Liver (tissue), 9 donors: ENCODE data around the gene COLEC12. TPM values are rescaled to one million over a fixed set of nuclear protein-coding genes. Genes with fewer than 3 reads are reported as not detected.

ENCODE experiments used
- DNase-seq: peaks from one replicate; pipeline ENCODE4 v3.0.0-alpha.2; 2017; ENCODE audit warnings: low spot score
- H3K27ac ChIP-seq, 2 donors: one replicate each; pipeline ENCODE4 v1.7.0; 2013; ENCODE audit warnings: inconsistent platforms in 2 of 2, low read length in 2 of 2, control low read depth in 1 of 2, low read depth in 1 of 2, mild to moderate bottlenecking in 1 of 2
- H3K27me3 ChIP-seq, 4 donors: one replicate each; pipeline versions ENCODE4 v1.6.1 to v1.7.0; 2013; ENCODE audit warnings: low read length in 3 of 4, inconsistent platforms in 1 of 4, mild to moderate bottlenecking in 1 of 4, moderate library complexity in 1 of 4; ENCODE audit not compliant: control insufficient read depth in 4 of 4, insufficient read depth in 4 of 4
- H3K36me3 ChIP-seq, 4 donors: one replicate each; pipeline versions ENCODE4 v1.6.1 to v1.7.0; 2013; ENCODE audit warnings: low read length in 3 of 4, mild to moderate bottlenecking in 3 of 4, low read depth in 1 of 4, moderate library complexity in 1 of 4; ENCODE audit not compliant: control insufficient read depth in 4 of 4, insufficient read depth in 3 of 4
- H3K4me1 ChIP-seq, 4 donors: one replicate each; pipeline versions ENCODE4 v1.6.1 to v1.7.0; 2013; ENCODE audit warnings: low read length in 3 of 4, mild to moderate bottlenecking in 3 of 4, moderate library complexity in 1 of 4; ENCODE audit not compliant: control insufficient read depth in 4 of 4, insufficient read depth in 4 of 4
- H3K4me3 ChIP-seq, 3 donors: one replicate each; pipeline versions ENCODE4 v1.6.1 to v1.7.0; 2013; ENCODE audit warnings: low read length in 3 of 3, control low read depth in 1 of 3, low read depth in 1 of 3, mild to moderate bottlenecking in 1 of 3
- H3K9ac ChIP-seq, 2 donors: one replicate each; pipeline ENCODE4 v1.7.0; 2013; ENCODE audit warnings: low read length in 2 of 2, mild to moderate bottlenecking in 2 of 2, moderate library complexity in 2 of 2, control low read depth in 1 of 2, low read depth in 1 of 2
- H3K9me3 ChIP-seq, 4 donors: one replicate each; pipeline versions ENCODE4 v1.6.1 to v1.7.0; 2013; ENCODE audit warnings: low read length in 3 of 4; ENCODE audit not compliant: control insufficient read depth in 4 of 4
- ATF3 ChIP-seq: IDR thresholded peaks from 2 replicates; pipeline ENCODE4 v1.6.1; 2016; ENCODE audit warnings: antibody characterized with exemption
- CTCF ChIP-seq: fragments of 150-350 bp; IDR thresholded peaks from 2 replicates; pipeline ENCODE4 v1.5.1; 2017; ENCODE audit warnings: improper control_type of control experiment, low read depth, low read length; ENCODE audit not compliant: missing input control
- EGR1 ChIP-seq, 2 donors: IDR thresholded peaks; 2 replicates each; pipeline ENCODE4 v1.6.1; 2016 to 2018; ENCODE audit warnings: antibody characterized with exemption in 2 of 2, low read depth in 2 of 2
- FOXA1 ChIP-seq: IDR thresholded peaks from 2 replicates; pipeline ENCODE4 v1.6.1; 2016; ENCODE audit warnings: antibody characterized with exemption
- FOXA2 ChIP-seq: IDR thresholded peaks from 2 replicates; pipeline ENCODE4 v1.6.1; 2016; ENCODE audit warnings: antibody characterized with exemption
- GABPA ChIP-seq, 2 donors: IDR thresholded peaks in 1 of 2; conservative IDR thresholded peaks in 1 of 2; 2 replicates each; pipeline ENCODE4 v1.6.1; 2016; ENCODE audit warnings: antibody characterized with exemption in 2 of 2, mild to moderate bottlenecking in 1 of 2, moderate library complexity in 1 of 2
- HNF4A ChIP-seq, 2 donors: conservative IDR thresholded peaks; 2 replicates each; pipeline ENCODE4 v1.6.1; 2016; ENCODE audit warnings: antibody characterized with exemption in 2 of 2, mild to moderate bottlenecking in 2 of 2
- HNF4G ChIP-seq: IDR thresholded peaks from 2 replicates; pipeline ENCODE4 v1.6.1; 2016; ENCODE audit warnings: antibody characterized with exemption
- JUND ChIP-seq, 2 donors: IDR thresholded peaks; 2 replicates each; pipeline ENCODE4 v1.6.1; 2016; ENCODE audit warnings: antibody characterized with exemption in 2 of 2
- RAD21 ChIP-seq, 2 donors: IDR thresholded peaks; 2 replicates each; pipeline ENCODE4 v1.6.1; 2016; ENCODE audit warnings: antibody characterized with exemption in 2 of 2, mild to moderate bottlenecking in 2 of 2
- REST ChIP-seq: IDR thresholded peaks from 2 replicates; pipeline ENCODE4 v1.6.1; 2016; ENCODE audit warnings: antibody characterized with exemption, mild to moderate bottlenecking
- TAF1 ChIP-seq: conservative IDR thresholded peaks from 2 replicates; pipeline ENCODE4 v1.6.1; 2016; ENCODE audit warnings: antibody characterized with exemption, mild to moderate bottlenecking
- YY1 ChIP-seq: IDR thresholded peaks from 2 replicates; pipeline ENCODE4 v1.6.1; 2016; ENCODE audit warnings: antibody characterized with exemption, mild to moderate bottlenecking
- ZBTB33 ChIP-seq: IDR thresholded peaks from 2 replicates; pipeline ENCODE4 v1.6.1; 2016; ENCODE audit warnings: antibody characterized with exemption
- WGBS: extraction: QIAGEN DNeasy Blood & Tissue Kit; methylation state at CpG from one replicate; pipeline ENCODE4 v1.1.7; 2013; 5-methylcytosine and 5-hydroxymethylcytosine counted together
- polyA plus RNA-seq, 2 donors: library from polyadenylated mRNA; stranded (reverse) in 1 of 2; unstranded in 1 of 2; fragments of 200-250 nt in 1 of 2; fragments of >200 nt in 1 of 2; fragmentation: Nextera tagmentation in 1 of 2; extraction: Ambion mirVana in 1 of 2; gene quantifications; one replicate each; pipeline versions ENCODE4 v1.2.1 to v1.2.3, GENCODE V29; 2013 to 2015
- total RNA-seq, 2 donors: library from RNA; depleted of rRNA; stranded (reverse); fragments of >200 nt; gene quantifications; one replicate each; pipeline ENCODE4 v1.2.3, GENCODE V29; 2014
- donor health status: healthy.
- donor health status: healthy.
- donor health status: healthy.
- donor health status: healthy.
- donor health status: healthy.

Gene COLEC12
- total and polyA plus RNA-seq, 4 donors, result 0.03 to 1.6 (median 0.28) TPM

GRCh38 chr18:463827-464541, 36.5 kb downstream of the COLEC12 start:
- 60% methylated on average over 12 of the region's 12 CpGs for WGBS
- TF ChIP-seq RAD21 (IDR thresholded peaks at IDR 0.05) (no peak), CTCF (no peak), FOXA2 (no peak), FOXA1 (no peak), EGR1 (IDR thresholded peaks at IDR 0.05; ENCODE audit: low read depth in 2 of 2) (no peak)
- Histone ChIP-seq H3K27ac (no peak overlapping the region), H3K4me3 (no peak overlapping the region), H3K36me3 (no peaks in the 10 kb centered on the region), H3K9ac (no peak overlapping the region), H3K9me3 (peaks cover 0 to 3% (median 0%) of the 10 kb centered on the region in 4 donors), H3K4me1 (no peaks in the 10 kb centered on the region), H3K27me3 (peaks cover 0 to 2% (median 0%) of the 10 kb centered on the region in 4 donors)
- no peak for DNase-seq

GRCh38 chr18:463403-463802, 37.1 kb downstream of the COLEC12 start:
- Histone ChIP-seq H3K27me3 (peaks cover 0 to 2% (median 0%) of the 10 kb centered on the region in 4 donors), H3K9ac (no peak overlapping the region), H3K9me3 (peaks cover 0 to 3% (median 0%) of the 10 kb centered on the region in 4 donors), H3K4me1 (no peaks in the 10 kb centered on the region), H3K36me3 (no peaks in the 10 kb centered on the region), H3K4me3 (no peak overlapping the region), H3K27ac (no peak overlapping the region)
- no peak for DNase-seq
- no peak for TF ChIP-seq YY1
- TF ChIP-seq HNF4A (conservative IDR thresholded peaks at IDR 0.05), result no peak
- TF ChIP-seq ATF3, result no peak
- no peak for TF ChIP-seq ZBTB33
- 40% methylated on average over 11 of the region's 11 CpGs for WGBS

- H3K27me3 ChIP-seq, result peaks cover 0 to 2% (median 0%) of the 10 kb centered on the region in 4 donors
- no peak overlapping the region for H3K4me3 ChIP-seq
- no peaks in the 10 kb centered on the region for H3K36me3 ChIP-seq
- WGBS, result 42% methylated on average over 2 of the region's 2 CpGs
- peaks cover 0 to 3% (median 0%) of the 10 kb centered on the region in 4 donors for H3K9me3 ChIP-seq
- no peak overlapping the region for H3K27ac ChIP-seq
- DNase-seq, result no peak
- no peak overlapping the region for H3K9ac ChIP-seq
- H3K4me1 ChIP-seq, result no peaks in the 10 kb centered on the region
- TF ChIP-seq YY1, result no peak
- no peak for TF ChIP-seq HNF4G
- TF ChIP-seq GABPA (IDR thresholded peaks at IDR 0.05 in 1 of 2, conservative IDR thresholded peaks at IDR 0.05 in 1 of 2), result no peak
- no peak for TF ChIP-seq ZBTB33
- no peak for TF ChIP-seq JUND (IDR thresholded peaks at IDR 0.05)
- no peak for TF ChIP-seq REST
- TF ChIP-seq TAF1, result no peak
- no peak for TF ChIP-seq HNF4A (conservative IDR thresholded peaks at IDR 0.05)
- TF ChIP-seq RAD21 (IDR thresholded peaks at IDR 0.05), result no peak
- no peak for TF ChIP-seq CTCF
- TF ChIP-seq FOXA2, result no peak
- no peak for TF ChIP-seq EGR1 (IDR thresholded peaks at IDR 0.05; ENCODE audit: low read depth in 2 of 2)
These were observed 38.7 kb downstream of the COLEC12 start for GRCh38 chr18:461762-462161.
